IPS-18c (cell line): Measurements from ENCODE around the gene NFIA.

Experiments
- H3K4me3 ChIP-seq: 2 replicates; pipeline ENCODE4 v1.7.0; 2013; ENCODE audit warnings: low read depth, mild to moderate bottlenecking, low read length, moderate library complexity; ENCODE audit not compliant: insufficient read depth
- H3K9me3 ChIP-seq: one replicate; pipeline ENCODE4 v1.6.1; 2013; ENCODE audit warnings: mild to moderate bottlenecking, low read length, moderate library complexity; ENCODE audit not compliant: control insufficient read depth, insufficient read depth

NFIA gene

GRCh38 chr1:61090546-61091202 lies 8.3 kb downstream of the NFIA start:
- no peak overlapping the region for H3K4me3 ChIP-seq
- H3K9me3 ChIP-seq = no peaks in the 10 kb centered on the region

GRCh38 chr1:61091455-61091854 lies 9.1 kb downstream of the NFIA start:
- no peaks in the 10 kb centered on the region for H3K9me3 ChIP-seq

GRCh38 chr1:61092642-61093041 lies 10.3 kb downstream of the NFIA start:
- H3K9me3 ChIP-seq = no peaks in the 10 kb centered on the region

More at GRCh38 chr1:61091455-61091854, 9.1 kb downstream of the NFIA start:
- no peak overlapping the region for H3K4me3 ChIP-seq

GRCh38 chr1:61093525-61094137 lies 11.3 kb downstream of the NFIA start:
- Histone ChIP-seq H3K4me3 (no peak overlapping the region), H3K9me3 (no peaks in the 10 kb centered on the region)

More at GRCh38 chr1:61092642-61093041, 10.3 kb downstream of the NFIA start:
- H3K4me3 ChIP-seq = no peak overlapping the region

- H3K4me3 ChIP-seq = no peak overlapping the region
- no peaks in the 10 kb centered on the region for H3K9me3 ChIP-seq
Observed at GRCh38 chr1:61094677-61095469, 12.5 kb downstream of the NFIA start.

- Histone ChIP-seq H3K9me3 (no peaks in the 10 kb centered on the region), H3K4me3 (no peak overlapping the region)
Observed at GRCh38 chr1:61095470-61095812, 13.1 kb downstream of the NFIA start.

GRCh38 chr1:61097317-61097716 lies 15.0 kb downstream of the NFIA start:
- Histone ChIP-seq H3K9me3 (no peaks in the 10 kb centered on the region), H3K4me3 (no peak overlapping the region)

- H3K4me3 ChIP-seq = no peak overlapping the region
- no peaks in the 10 kb centered on the region for H3K9me3 ChIP-seq
Observed at GRCh38 chr1:61097722-61098121, 15.4 kb downstream of the NFIA start.

GRCh38 chr1:61098333-61098732 lies 16.0 kb downstream of the NFIA start:
- H3K4me3 ChIP-seq = no peak overlapping the region

GRCh38 chr1:61098906-61099437 lies 16.6 kb downstream of the NFIA start:
- H3K9me3 ChIP-seq = no peaks in the 10 kb centered on the region
- H3K4me3 ChIP-seq = no peak overlapping the region

More at GRCh38 chr1:61098333-61098732, 16.0 kb downstream of the NFIA start:
- H3K9me3 ChIP-seq = no peaks in the 10 kb centered on the region

GRCh38 chr1:61100578-61100977 lies 18.2 kb downstream of the NFIA start:
- H3K9me3 ChIP-seq = no peaks in the 10 kb centered on the region
- no peak overlapping the region for H3K4me3 ChIP-seq

GRCh38 chr1:61101536-61101935 lies 19.2 kb downstream of the NFIA start:
- H3K9me3 ChIP-seq = no peaks in the 10 kb centered on the region
- no peak overlapping the region for H3K4me3 ChIP-seq

GRCh38 chr1:61102041-61102440 lies 19.7 kb downstream of the NFIA start:
- no peaks in the 10 kb centered on the region for H3K9me3 ChIP-seq
- H3K4me3 ChIP-seq = no peak overlapping the region

GRCh38 chr1:61102621-61103020 lies 20.3 kb downstream of the NFIA start:
- Histone ChIP-seq H3K4me3 (no peak overlapping the region), H3K9me3 (no peaks in the 10 kb centered on the region)

- H3K9me3 ChIP-seq = no peaks in the 10 kb centered on the region
- no peak overlapping the region for H3K4me3 ChIP-seq
Observed at GRCh38 chr1:61104220-61104671, 21.9 kb downstream of the NFIA start.

- Histone ChIP-seq H3K9me3 (no peaks in the 10 kb centered on the region), H3K4me3 (no peak overlapping the region)
Observed at GRCh38 chr1:61107638-61108037, 25.3 kb downstream of the NFIA start.

- no peak overlapping the region for H3K4me3 ChIP-seq
- no peaks in the 10 kb centered on the region for H3K9me3 ChIP-seq
Observed at GRCh38 chr1:61109158-61109557, 26.8 kb downstream of the NFIA start.

GRCh38 chr1:61109910-61110309 lies 27.5 kb downstream of the NFIA start:
- H3K9me3 ChIP-seq = no peaks in the 10 kb centered on the region
- no peak overlapping the region for H3K4me3 ChIP-seq
